WERI-Rb-1 (cell line): Measurements from ENCODE around the gene PAK5.

Experiments
- DNase-seq: peaks from one replicate; pipeline ENCODE4 v3.0.0-alpha.2; 2020
- H3K27ac ChIP-seq: fragments of 250-450 bp; sonication (Bioruptor Pico); 2 replicates; pipeline ENCODE4 v1.5.1; 2020; ENCODE audit warnings: mild to moderate bottlenecking, moderate library complexity
- H3K27me3 ChIP-seq: fragments of 250-450 bp; sonication (Bioruptor Pico); 2 replicates; pipeline ENCODE4 v1.5.1; 2021; ENCODE audit warnings: mild to moderate bottlenecking, low read depth, moderate library complexity; ENCODE audit not compliant: insufficient read depth, severe bottlenecking
- H3K36me3 ChIP-seq: fragments of 250-450 bp; sonication (Bioruptor Pico); 2 replicates; pipeline ENCODE4 v1.5.1; 2020; ENCODE audit warnings: mild to moderate bottlenecking, moderate library complexity
- H3K4me3 ChIP-seq: 2 replicates; pipeline ENCODE4 v1.5.1; 2011; ENCODE audit warnings: low read depth, mild to moderate bottlenecking, control low read depth, low read length
- H3K9me3 ChIP-seq: fragments of 250-450 bp; sonication (Bioruptor Pico); 2 replicates; pipeline ENCODE4 v1.5.1; 2021; ENCODE audit warnings: mild to moderate bottlenecking, moderate library complexity; ENCODE audit not compliant: severe bottlenecking
- CTCF ChIP-seq: IDR thresholded peaks from 2 replicates; pipeline ENCODE4 v1.5.1; 2011; ENCODE audit warnings: low read depth, mild to moderate bottlenecking, control low read depth, inconsistent platforms, low read length

PAK5 gene

GRCh38 chr20:9532069-9532838, 306.6 kb downstream of the PAK5 start:
- no peaks in the 10 kb centered on the region for H3K9me3 ChIP-seq
- no peak overlapping the region for H3K27ac ChIP-seq
- no peak for TF ChIP-seq CTCF
- H3K36me3 ChIP-seq = no peaks in the 10 kb centered on the region
- no peaks in the 10 kb centered on the region for H3K27me3 ChIP-seq
- no peak for DNase-seq
- H3K4me3 ChIP-seq = no peak overlapping the region

DNA sequence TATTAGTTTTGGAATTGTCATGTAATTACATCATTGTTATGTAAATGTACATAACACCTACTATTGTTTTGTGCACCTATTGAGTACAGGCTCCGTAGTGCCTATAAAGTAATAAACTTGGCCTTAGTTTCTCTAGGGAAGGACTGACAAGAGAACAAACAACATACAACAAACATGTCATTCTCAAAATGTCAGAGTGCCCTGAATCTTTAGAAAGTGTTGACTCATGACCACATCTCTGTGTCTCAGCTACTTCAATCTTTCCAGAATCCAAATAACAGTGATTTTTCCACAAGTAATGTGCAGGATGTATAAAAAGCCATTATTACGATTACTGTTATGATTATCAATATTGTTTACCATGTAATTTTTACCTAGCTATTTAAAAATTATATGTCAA, 307.3 kb downstream of the PAK5 start:
- no peaks in the 10 kb centered on the region for H3K9me3 ChIP-seq
- no peaks in the 10 kb centered on the region for H3K36me3 ChIP-seq
- no peak for TF ChIP-seq CTCF
- no peak overlapping the region for H3K27ac ChIP-seq
- DNase-seq = no peak
- no peak overlapping the region for H3K4me3 ChIP-seq
- no peaks in the 10 kb centered on the region for H3K27me3 ChIP-seq

GRCh38 chr20:9523636-9524035, 315.2 kb downstream of the PAK5 start:
- Histone ChIP-seq H3K36me3 (no peaks in the 10 kb centered on the region), H3K4me3 (no peak overlapping the region), H3K27me3 (no peaks in the 10 kb centered on the region), H3K9me3 (no peaks in the 10 kb centered on the region), H3K27ac (no peak overlapping the region)
- no peak for TF ChIP-seq CTCF
- DNase-seq = no peak

DNA sequence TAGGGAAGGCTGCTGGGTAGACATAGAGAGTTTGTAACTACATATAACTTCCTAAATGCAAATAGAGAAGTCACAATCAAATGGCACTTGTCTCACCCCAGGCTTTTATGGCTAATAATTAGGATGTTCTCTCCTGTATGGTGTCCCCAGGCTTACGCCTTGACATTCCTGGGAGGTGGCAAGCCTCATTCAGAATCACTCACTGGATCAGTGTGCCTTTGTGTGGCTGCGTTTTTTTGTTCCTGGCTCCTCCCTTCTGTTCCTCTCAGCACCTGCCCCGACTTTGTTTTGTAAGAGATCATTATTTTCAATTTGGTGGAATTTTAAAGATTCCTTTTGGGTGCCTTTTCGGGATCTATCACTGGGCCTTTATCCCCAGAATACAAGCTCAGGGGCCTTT, 318.8 kb downstream of the PAK5 start:
- no peak for TF ChIP-seq CTCF
- Histone ChIP-seq H3K4me3 (no peak overlapping the region), H3K9me3 (no peaks in the 10 kb centered on the region), H3K36me3 (no peaks in the 10 kb centered on the region), H3K27me3 (peaks cover 6% of the 10 kb centered on the region), H3K27ac (no peak overlapping the region)
- DNase-seq = no peak

DNA sequence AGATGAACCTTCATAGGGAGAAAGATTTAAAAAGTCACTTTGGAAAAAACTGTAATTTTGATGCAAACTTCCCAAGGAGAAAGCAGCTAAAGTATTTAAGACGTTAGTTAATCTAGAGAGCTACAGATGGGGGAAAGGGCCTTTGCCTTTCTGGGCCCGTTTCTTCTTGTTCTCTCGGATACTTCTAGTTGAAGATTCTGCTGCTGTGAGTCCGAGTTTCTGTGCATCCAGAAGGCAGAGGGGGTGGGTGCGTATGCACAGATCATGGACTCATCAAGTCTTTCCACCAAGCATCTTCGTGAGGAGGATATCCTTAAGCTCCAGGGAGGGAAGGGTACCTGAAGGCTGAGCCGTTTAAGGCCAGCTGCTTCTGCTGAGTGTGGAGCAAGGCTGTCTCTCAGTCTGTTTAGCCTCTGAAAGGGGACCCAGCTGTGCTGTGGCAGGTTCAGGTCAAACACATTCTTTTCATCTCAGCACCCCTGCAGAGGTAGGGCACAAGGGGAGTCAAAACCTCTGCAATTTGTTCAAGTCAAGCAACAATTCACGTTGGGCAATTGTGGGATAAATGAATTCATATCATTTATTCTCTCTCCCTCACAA, 320.2 kb downstream of the PAK5 start:
- H3K27ac ChIP-seq = no peak overlapping the region
- H3K36me3 ChIP-seq = no peaks in the 10 kb centered on the region
- H3K4me3 ChIP-seq = no peak overlapping the region
- peaks cover 11% of the 10 kb centered on the region for H3K27me3 ChIP-seq
- DNase-seq = peak; percentile 18
- no peak for TF ChIP-seq CTCF
- no peaks in the 10 kb centered on the region for H3K9me3 ChIP-seq
